GM10847 (cell line): Measurements from ENCODE around the gene RSRC1.

Experiments used
- POLR2A ChIP-seq: IDR thresholded peaks from 2 replicates; pipeline ENCODE4 v1.6.1; 2011; ENCODE audit not compliant: insufficient read length; ENCODE audit errors: extremely low read depth

Gene RSRC1

GRCh38 chr3:158312560-158313141, 202.8 kb downstream of the RSRC1 start:
- no peak for TF ChIP-seq POLR2A

GRCh38 chr3:158313338-158313927, 203.5 kb downstream of the RSRC1 start:
- TF ChIP-seq POLR2A: no peak

- no peak for TF ChIP-seq POLR2A
Observed at GRCh38 chr3:158314426-158315357, 204.8 kb downstream of the RSRC1 start.

GRCh38 chr3:158330870-158331269, 221.0 kb downstream of the RSRC1 start:
- TF ChIP-seq POLR2A: no peak

GRCh38 chr3:158333736-158334135, 223.8 kb downstream of the RSRC1 start:
- TF ChIP-seq POLR2A: no peak

GRCh38 chr3:158337110-158337509, 227.2 kb downstream of the RSRC1 start:
- TF ChIP-seq POLR2A: no peak

- no peak for TF ChIP-seq POLR2A
Observed at GRCh38 chr3:158339638-158340037, 229.7 kb downstream of the RSRC1 start.

- no peak for TF ChIP-seq POLR2A
Observed at GRCh38 chr3:158347966-158348365, 238.1 kb downstream of the RSRC1 start.

- TF ChIP-seq POLR2A: no peak
Observed at GRCh38 chr3:158350971-158351370, 241.1 kb downstream of the RSRC1 start.

GRCh38 chr3:158352551-158352950, 242.7 kb downstream of the RSRC1 start:
- TF ChIP-seq POLR2A: no peak

- TF ChIP-seq POLR2A: no peak
Observed at GRCh38 chr3:158354713-158355112, 244.8 kb downstream of the RSRC1 start.

- TF ChIP-seq POLR2A: no peak
Observed at GRCh38 chr3:158355623-158356588, 246.0 kb downstream of the RSRC1 start.

- TF ChIP-seq POLR2A: no peak
Observed at GRCh38 chr3:158359339-158359738, 249.4 kb downstream of the RSRC1 start.

- no peak for TF ChIP-seq POLR2A
Observed at GRCh38 chr3:158360756-158361448, 251.0 kb downstream of the RSRC1 start.
